ENCODE data around the gene ZNF100.
"Not testable (repeated sequence)": the region's sequence is repeated elsewhere in the genome, so short reads cannot be mapped to it uniquely, and the experiment has no call there.

The ZNF100 gene

DNA sequence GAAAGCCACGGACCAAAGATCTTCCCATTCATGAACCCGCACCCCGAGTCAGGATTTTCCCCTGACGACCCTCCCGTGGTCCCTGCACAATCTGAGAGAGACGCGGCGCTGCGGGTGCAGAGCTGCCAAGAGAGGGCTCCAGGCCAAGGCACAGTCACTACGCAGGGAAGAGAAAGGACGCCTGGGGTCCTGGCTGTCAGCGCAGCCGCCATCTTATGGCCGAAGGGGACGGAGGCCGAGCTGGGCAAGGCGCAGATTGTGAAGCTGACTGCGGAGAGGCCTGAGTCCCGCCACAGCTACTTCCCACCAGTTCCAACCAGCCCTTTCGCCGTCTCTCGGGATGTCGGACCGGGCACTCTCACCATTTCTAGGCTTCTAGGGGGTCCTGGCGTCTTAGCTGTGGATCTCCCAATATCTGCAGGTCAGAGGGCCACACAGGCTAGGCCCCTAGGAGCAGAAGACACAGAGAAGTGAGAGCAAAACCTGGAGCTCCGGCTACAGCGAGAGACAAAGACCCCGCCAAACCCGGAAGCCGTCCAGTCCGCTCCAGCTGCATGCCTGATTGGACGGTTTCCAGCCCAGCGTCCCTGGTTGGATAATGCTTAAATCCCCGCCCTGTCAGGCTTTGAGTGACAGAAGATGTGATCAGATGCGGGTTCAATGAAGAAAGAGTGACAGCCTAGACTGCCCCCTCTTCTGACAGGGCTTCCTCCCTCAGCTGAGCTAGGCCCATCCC, at the start of gene ZNF100:
ZNF100 (minus strand) TSS at position 515 of the 736 bp plus-strand sequence; CDS start at position 365, 150 bp downstream.
- peak; percentile 79 for DNase-seq (ENCODE audit: low spot score)

DNA sequence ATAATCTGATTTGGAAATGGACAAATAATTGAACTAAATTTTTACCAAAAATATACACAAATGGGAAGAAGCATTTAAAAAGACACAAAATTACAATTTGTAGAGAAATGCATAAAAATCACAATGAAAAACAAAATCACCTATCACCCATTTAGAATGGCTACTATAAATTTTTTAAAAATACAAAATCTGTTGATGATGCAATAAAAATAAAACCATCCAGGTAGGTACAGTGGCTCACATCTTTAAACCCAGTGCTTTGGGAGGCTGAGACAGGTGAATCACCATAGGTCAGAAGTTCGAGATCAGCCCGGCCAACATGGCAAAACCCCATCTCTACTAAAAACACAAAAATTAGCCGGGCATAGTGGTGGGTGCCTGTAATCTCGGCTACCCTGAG, 45.1 kb upstream of the ZNF100 start:
- no peak for DNase-seq (ENCODE audit: low spot score)

DNA sequence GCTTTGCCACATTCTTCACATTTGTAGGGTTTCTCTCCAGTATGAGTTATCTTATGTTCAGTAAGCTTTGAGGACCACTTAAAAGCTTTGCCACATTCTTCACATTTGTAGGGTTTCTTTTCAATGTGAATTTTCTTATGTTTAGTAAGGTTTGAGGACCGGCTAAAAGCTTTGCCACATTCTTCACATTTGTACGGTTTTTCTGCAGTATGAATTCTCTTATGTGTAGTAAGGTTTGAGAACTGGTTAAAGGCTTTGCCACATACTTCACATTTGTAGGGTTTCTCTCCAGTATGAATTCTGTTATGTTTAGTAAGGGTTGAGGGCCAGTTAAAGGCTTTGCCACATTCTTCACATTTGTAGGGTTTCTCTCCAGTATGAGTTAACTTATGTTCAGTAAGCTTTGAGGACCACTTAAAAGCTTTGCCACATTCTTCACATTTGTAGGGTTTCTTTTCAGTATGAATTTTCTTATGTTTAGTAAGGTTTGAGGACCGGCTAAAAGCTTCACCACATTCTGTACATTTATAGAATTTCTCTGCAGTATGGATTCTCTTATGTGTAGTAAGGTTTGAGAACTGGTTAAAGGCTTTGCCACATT, 41.1 kb upstream of the ZNF100 start:
- DNase-seq (ENCODE audit: low spot score) = not testable (repeated sequence)

DNA sequence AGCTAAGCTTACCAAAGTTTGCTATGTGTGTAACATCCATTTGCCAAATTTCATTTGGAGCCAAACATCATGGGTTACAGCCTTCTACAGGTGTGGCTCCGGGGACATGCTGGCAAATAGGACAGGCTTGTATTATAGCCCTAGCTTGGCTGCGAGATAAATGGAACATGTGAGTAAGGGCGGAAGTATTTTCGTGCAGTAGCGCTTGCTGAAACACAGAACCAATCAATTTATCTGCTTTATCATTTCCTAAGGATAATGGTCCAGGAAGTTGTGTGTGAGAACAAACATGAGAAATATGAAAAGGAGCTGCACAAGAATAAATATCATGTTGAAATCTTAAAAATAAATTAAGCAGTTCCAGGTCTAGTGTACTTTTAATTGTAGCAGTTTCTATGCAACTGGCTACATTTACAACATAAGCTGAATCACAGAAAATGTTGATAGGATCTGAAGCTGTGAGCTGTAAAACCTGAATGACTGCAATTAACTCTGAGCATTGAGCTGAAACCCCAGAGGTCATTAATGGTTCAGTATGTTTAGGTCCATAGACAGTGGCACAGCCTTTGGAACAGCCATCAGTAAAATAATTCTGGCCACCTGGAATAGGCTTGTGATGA, 22.2 kb upstream of the ZNF100 start:
- no peak for DNase-seq (ENCODE audit: low spot score)

DNA sequence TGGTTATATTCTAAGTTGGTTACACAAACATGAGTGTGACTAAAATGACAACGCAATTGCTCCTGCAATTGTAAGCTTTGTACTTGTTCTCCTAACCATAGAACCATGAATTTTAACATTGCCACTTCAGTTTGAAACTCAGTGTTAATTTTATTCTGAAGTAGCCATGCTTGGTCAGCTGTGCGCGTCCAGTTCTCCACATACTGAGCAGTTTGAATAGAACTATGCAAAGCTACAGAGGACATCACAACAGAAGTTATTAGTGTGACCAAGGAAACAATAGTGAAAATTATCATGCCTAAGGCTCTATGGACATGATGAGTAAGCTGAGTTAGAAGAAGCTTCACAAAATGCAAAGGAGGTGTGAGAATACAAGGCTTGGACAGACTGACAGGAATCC, 19.6 kb upstream of the ZNF100 start:
- no peak for DNase-seq (ENCODE audit: low spot score)

DNA sequence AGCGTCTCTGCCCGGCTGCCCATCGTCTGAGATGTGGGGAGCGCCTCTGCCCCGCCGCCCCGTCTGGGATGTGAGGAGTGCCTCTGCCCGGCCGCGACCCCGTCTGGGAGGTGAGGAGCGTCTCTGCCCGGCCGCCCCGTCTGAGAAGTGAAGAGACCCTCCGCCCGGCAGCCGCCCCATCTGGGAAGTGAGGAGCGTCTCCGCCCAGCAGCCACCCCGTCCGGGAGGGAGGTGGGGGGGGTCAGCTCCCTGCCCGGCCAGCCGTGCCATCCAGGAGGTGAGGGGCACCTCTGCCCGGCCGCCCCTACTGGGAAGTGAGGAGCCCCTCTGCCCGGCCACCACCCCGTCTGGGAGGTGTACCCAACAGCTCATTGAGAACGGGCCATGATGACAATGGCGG, 8.4 kb upstream of the ZNF100 start:
- not testable (repeated sequence) for DNase-seq (ENCODE audit: low spot score)

DNA sequence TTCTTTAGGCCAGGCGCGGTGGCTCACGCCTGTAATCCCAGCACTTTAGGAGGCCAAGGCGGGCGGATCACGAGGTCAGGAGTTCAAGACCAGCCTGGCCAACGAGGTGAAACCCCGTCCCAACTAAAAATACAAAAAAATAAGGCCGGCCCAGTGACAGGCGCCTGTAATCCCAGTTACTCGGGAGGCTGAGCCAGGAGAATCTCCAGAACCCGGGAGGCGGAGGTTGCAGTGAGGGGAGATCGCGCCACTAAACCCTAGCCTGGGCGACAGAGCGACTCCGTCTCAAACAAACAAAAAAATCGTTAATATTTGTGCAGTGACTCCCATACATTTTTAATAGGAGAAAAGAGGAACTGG, 694 bp downstream of the ZNF100 start:
- not testable (repeated sequence) for DNase-seq (ENCODE audit: low spot score)

DNA sequence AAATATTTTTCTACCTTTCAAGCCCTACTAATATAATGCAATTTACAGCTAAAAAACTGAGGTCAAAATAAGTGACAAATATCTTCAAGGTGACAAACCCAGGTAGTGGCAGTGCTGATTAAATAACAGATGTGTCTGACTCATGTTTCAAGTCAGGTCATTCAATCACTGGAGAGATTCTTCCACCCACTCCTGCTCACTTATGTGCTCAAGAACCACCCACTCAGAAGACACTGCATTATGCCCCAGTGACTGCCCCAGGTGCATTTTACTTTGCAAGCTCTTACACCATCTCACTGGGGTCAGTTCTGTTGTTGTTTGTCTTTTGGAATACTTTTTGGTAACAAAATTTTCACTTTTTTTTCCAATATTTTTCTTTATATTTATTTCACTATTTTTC, 2.2 kb downstream of the ZNF100 start:
- DNase-seq (ENCODE audit: low spot score) = no peak

DNA sequence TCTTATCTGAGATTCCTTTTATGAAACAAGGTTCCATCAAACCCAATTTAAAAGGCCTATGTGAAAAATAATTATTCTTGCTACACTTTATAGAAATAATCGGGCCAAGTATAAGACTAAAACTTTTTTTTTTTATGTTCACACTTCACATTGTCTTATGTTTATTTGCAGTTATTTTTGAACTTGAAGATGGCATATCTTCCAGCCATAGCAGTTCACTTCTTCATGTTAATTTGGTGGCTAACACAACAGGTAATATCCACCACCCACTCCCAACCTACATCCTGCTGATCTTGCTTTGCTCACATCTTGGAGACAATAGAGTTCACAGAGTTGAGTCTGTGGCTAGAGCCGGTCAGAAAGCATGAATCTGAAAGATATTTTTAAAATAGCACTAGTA, 5.8 kb downstream of the ZNF100 start:
- not testable (repeated sequence) for DNase-seq (ENCODE audit: low spot score)

DNA sequence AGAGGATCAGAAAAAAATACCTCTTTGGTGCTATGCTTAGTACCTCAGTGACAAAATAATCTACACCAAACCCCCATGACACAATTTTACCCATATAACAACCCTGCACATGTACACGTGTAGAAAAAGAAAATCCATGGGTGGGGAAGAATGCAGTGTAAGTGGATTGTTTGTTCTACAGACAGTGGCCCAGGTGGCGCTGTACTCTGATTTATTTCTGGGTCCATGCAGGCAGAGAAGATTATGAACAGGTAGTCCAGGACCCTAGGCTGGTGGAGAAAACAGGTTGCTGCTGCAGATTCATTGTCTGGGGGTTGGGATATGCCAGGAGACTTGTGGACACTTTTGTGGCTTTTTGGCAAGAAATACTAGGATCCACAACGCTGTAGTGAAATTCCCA, 9.1 kb downstream of the ZNF100 start:
- DNase-seq (ENCODE audit: low spot score) = no peak

DNA sequence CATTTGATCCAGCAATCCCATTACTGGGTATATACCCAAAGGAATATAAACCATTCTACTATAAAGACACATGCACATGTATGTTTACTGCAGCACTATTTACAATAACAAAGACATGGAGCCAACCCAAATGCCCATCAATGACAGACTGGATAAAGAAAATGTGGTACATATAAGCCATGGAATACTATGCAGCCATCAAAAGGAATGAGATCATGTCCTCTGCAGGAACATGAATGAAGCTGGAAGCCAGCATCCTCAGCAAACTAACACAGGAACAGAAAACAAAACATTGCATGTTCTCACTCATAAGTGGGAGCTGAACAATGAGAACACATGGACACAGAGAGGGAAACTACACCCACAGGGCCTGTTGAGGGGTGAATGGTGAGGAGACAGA, 11.8 kb downstream of the ZNF100 start:
- DNase-seq (ENCODE audit: low spot score) = not testable (repeated sequence)

DNA sequence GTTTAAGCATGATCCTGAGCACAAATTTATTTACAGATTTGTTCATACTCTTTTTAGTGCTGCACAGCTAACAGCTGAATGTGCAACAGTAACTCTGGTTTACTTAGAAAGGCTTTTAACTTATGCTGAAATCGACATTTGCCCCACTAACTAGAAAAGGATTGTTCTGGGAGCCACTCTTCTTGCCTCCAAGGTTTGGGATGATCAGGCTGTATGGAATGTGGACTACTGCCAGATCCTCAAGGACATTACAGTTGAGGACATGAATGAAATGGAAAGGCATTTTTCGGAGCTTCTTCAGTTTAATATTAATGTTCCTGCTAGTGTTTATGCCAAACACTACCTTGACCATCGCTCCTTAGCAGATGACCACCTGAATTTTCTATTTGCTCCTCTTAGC, 16.0 kb downstream of the ZNF100 start:
- DNase-seq (ENCODE audit: low spot score) = no peak

DNA sequence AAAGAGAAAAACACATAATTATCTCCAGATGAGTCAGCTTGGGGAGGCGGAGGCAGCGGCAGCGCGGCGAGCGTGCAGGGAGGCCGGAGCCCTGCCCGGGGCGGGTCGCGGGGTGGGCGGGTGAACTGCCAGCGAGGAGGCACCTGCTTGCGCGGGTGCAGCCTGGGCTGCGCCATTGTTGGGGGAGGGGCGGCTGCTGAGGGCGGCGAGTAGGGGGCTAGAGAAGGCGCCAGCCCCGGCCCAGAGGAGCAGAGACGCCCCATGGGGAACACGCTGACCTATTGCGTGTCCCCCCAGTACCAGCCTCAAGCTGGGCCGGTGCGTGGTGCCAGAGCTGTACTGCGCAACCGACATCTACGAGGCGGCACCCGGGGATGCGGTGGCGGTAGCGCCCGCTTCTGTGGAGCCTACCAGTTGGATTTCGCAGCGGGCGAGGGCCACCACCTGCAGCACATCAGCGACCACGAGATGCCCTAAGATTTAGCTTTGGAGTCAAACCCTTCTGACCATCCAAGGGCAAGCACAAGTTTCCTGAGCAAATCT, 16.7 kb downstream of the ZNF100 start:
- no peak for DNase-seq (ENCODE audit: low spot score)

DNA sequence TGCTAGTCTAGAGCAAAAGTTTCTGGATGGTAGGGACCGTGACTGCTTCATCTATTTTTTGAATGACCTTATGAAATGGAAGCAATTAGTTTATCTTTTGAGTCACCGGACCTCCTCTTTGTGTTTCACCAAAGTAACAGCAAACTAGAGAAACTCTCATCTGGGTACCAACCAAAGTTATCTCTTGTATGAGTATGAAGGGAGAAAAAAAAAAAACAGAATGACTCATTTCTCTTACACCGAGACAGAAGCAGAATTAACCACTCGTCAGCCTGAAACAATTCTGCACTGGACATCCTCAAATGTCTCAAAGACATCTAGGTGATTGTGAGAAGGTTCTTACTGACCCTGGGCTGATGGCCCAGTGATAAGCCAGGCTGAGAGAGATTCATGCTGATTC, 18.3 kb downstream of the ZNF100 start:
- no peak for DNase-seq (ENCODE audit: low spot score)

DNA sequence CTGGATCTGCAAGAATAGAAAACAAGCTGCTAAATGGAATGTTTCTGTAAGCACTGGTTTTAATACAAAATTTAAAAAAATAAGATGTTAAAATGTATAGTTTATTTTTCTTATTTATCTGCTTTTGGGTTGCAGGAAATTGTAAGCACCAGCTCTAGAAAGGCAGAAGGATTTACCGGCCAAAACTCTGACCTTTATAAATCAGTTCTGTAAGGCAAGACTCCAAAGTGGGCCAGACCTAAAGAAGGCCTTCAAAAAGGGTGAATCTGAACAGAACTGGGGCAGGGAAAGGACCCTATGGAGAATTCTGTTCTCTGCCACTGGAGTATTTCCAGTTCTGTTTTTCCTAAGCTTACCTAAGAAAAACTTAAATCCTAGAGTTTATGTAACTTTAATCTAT, 19.3 kb downstream of the ZNF100 start:
- no peak for DNase-seq (ENCODE audit: low spot score)

DNA sequence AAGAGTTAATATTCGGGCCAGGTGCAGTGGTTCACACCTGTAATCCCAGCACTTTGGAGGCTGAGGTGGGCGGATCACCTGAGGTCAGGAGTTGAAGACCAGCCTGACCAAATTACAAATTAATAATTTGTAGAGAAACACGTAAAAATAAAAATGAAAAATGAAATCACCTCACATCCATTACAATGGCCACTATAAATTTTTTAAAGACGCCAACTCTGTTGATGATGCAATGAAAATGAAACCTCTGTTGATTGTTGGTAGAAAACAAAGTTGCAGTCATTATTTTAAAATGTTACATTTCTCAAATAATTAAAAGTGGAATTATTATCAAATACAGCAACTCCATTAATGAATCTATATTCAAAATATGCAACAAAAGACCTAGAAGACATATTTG, 26.8 kb downstream of the ZNF100 start:
- DNase-seq (ENCODE audit: low spot score) = no peak

DNA sequence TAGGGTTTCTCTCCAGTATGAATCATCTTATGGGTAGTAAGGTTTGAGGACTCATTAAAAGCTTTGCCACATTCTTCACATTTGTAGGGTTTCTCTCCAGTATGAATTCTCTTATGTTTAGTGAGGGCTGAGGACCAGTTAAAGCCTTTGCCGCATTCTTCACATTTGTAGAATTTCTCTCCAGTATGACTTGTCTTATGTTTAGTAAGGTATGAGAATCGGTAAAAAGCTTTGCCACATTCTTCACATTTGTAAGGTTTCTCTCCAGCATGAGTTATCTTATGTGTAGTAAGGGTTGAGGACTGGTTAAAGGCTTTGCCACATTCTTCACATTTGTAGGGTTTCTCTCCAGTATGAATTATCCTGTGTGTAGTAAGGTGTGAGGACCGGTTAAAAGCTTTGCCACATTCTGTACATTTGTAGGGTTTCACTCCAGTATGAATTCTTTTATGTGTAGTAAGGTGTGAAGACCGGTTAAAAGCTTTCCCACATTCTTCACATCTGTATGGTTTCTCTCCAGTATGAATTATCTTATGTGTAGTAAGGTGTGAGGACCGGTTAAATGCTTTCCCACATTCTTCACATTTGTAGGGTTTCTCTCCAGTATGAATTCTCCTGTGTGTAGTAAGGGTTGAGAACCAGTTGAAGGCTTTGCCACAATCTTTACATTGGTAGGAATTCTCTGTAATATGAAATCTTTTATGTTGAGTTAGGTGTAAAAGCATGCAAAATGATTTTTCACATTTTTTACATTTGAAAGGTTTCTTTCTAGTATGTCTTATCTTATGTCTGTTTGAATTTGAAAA, 40.2 kb downstream of the ZNF100 start:
- not testable (repeated sequence) for DNase-seq (ENCODE audit: low spot score)

DNA sequence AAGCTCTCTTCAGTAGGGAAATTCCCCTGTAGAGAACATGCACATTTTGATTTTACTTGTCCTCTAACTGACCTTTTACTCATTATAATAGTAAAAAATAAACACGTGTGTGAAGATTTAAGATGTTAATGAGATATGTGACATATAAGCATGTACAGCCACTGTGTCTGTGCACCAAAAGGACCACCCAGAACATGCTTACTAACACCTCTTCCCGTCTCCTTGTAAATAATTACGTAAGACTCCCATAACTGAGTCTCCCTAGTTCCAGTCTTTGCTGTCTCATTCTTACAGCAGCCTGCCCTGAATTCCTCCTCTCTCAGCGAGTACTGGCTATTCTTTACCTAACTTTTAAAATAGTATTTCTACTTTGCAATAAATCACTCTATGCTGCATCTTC, 53.6 kb downstream of the ZNF100 start:
- no peak for DNase-seq (ENCODE audit: low spot score)

DNA sequence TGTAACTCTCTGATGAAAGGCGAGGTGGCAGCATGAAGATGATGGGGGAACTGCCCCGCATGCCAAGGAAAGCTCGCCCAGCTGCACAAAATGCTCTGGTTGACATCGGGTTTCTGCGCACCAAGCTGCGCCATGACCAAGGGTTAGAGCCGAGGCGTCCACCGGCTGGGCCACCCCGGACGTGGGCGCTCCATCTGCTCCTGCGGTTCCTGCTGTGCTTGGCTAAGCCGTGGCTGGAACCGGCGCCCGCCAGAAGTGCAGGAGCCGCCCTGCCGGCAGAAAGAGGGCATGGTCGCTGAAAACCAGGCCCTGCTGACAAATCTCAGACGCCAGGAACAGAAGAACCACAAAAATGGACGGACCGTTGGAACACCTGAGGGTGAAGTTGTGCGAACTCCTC, 57.9 kb downstream of the ZNF100 start:
- no peak for DNase-seq (ENCODE audit: low spot score)

DNA sequence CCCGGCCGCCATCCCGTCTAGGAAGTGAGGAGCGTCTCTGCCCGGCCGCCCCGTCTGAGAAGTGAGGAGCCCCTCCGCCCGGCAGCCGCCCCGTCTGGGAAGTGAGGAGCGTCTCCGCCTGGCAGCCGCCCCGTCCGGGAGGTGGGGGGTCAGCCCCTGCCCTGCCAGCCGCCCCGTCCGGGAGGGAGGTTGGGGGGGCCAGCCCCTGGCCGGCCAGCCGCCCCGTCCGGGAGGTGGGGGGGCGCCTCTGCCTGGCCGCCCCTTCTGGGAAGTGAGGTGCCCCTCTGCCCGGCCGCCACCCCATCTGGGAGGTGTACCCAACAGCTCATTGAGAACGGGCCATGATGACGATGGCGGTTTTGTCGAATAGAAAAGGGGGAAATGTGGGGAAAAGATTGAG, 59.5 kb downstream of the ZNF100 start:
- DNase-seq (ENCODE audit: low spot score) = not testable (repeated sequence)

DNA sequence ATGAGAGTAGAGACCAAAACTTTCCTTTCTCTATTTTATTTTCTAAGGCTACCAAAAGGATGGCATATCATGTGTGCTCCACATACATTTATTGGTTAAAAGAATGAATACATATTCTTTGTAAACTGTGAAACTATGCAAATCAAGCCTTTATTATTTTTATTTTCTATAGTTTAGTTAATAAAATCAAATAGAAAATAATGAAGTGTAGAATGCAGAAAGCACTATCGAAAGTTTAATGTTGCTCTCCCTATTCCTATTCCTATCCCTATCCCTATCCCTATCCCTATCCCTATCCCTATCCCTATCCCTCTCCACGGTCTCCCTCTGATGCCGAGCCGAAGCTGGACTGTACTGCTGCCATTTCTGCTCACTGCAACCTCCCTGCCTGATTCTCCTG, 60.3 kb downstream of the ZNF100 start:
- no peak for DNase-seq (ENCODE audit: low spot score)

DNA sequence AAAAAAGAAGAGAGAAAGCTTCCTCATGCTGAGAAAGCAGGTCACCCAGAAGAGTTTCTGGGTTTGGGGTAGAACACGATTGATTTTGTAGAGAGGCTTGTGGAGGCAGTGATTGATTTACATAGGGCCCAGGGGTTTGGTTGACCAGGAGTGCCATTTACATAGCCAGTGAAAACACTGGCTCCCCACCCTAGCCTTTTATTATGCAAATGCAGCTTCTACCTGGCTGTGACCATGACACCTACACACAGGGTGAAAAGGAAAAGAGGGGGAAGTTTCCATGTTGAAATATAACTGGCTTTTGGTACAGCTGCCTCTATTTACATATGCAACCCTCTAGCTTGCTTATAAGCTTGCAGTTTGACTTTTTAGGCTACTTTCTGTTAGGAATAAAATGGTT, 62.0 kb downstream of the ZNF100 start:
- DNase-seq (ENCODE audit: low spot score) = peak; percentile 11
